ENCODE data around the gene C4A.
A peak's percentile ranks its signal among the peaks of the same experiment; 100 is the strongest.
"Not testable (repeated sequence)": the region's sequence is repeated elsewhere in the genome, so short reads cannot be mapped to it uniquely, and the experiment has no call there.

The C4A gene

GRCh38 chr6:32038878-32039277 lies 57.0 kb downstream of the C4A start:
- not testable (repeated sequence) for DNase-seq

- not testable (repeated sequence) for DNase-seq
Observed at GRCh38 chr6:32039321-32040274, 57.7 kb downstream of the C4A start.

- DNase-seq: not testable (repeated sequence)
Observed at GRCh38 chr6:32040299-32041049, 58.6 kb downstream of the C4A start.

GRCh38 chr6:32041050-32041321 lies 59.1 kb downstream of the C4A start:
- DNase-seq: not testable (repeated sequence)

GRCh38 chr6:32041385-32041784 lies 59.5 kb downstream of the C4A start:
- DNase-seq: not testable (repeated sequence)

GRCh38 chr6:32042276-32042675 lies 60.4 kb downstream of the C4A start:
- not testable (repeated sequence) for DNase-seq

- DNase-seq: not testable (repeated sequence)
Observed at GRCh38 chr6:32043589-32044380, 61.9 kb downstream of the C4A start.

- not testable (repeated sequence) for DNase-seq
Observed at GRCh38 chr6:32044916-32045315, 63.1 kb downstream of the C4A start.

- TF ChIP-seq POLR2A (IDR thresholded peaks at IDR 0.05; ENCODE audit: low read length) (no peak), GATA1 (IDR thresholded peaks at IDR 0.05; ENCODE audit: low read depth, low read length) (no peak)
- DNase-seq: peak; percentile 74 to 84
Observed at GRCh38 chr6:32045811-32046449, 64.1 kb downstream of the C4A start.

- peak; percentile 25 to 44 for DNase-seq
- no peak for TF ChIP-seq GATA1 (IDR thresholded peaks at IDR 0.05; ENCODE audit: low read depth, low read length)
- no peak for TF ChIP-seq POLR2A (IDR thresholded peaks at IDR 0.05; ENCODE audit: low read length)
Observed at GRCh38 chr6:32046450-32047083, 64.7 kb downstream of the C4A start.

- no peak for DNase-seq
- TF ChIP-seq POLR2A (IDR thresholded peaks at IDR 0.05; ENCODE audit: low read length): no peak
- no peak for TF ChIP-seq GATA1 (IDR thresholded peaks at IDR 0.05; ENCODE audit: low read depth, low read length)
Observed at GRCh38 chr6:32047084-32047478, 65.2 kb downstream of the C4A start.

- DNase-seq: no peak
- TF ChIP-seq GATA1 (IDR thresholded peaks at IDR 0.05; ENCODE audit: low read depth, low read length): no peak
- TF ChIP-seq POLR2A (IDR thresholded peaks at IDR 0.05; ENCODE audit: low read length): no peak
Observed at GRCh38 chr6:32047539-32047854, 65.6 kb downstream of the C4A start.

- peak; percentile 54 to 79 for DNase-seq
- no peak for TF ChIP-seq GATA1 (IDR thresholded peaks at IDR 0.05; ENCODE audit: low read depth, low read length)
Observed at GRCh38 chr6:32047855-32048766, 66.3 kb downstream of the C4A start.

- DNase-seq: not testable (repeated sequence)
Observed at GRCh38 chr6:32049149-32049548, 67.3 kb downstream of the C4A start.

- DNase-seq: not testable (repeated sequence)
Observed at GRCh38 chr6:32049736-32050135, 67.9 kb downstream of the C4A start.

All from erythroblast (primary cell).